Endodermal cell (in vitro differentiated cells): ENCODE data around the gene GPHB5. TPM values are rescaled to one million over a fixed set of nuclear protein-coding genes. Genes with fewer than 3 reads are reported as not detected.

Experiments used
- DNase-seq: peaks from one replicate; pipeline ENCODE4 v3.0.0-alpha.2; 2017
- H3K27ac ChIP-seq: 2 replicates; pipeline ENCODE4 v1.5.1; 2013; ENCODE audit warnings: mild to moderate bottlenecking, low read depth, low read length, moderate library complexity
- H3K27me3 ChIP-seq: 2 replicates; pipeline ENCODE4 v1.6.1; 2013; ENCODE audit warnings: mild to moderate bottlenecking, low read length, moderate library complexity; ENCODE audit not compliant: insufficient read depth, control insufficient read depth, poor library complexity, severe bottlenecking
- H3K36me3 ChIP-seq: 2 replicates; pipeline ENCODE4 v1.7.0; 2013; ENCODE audit warnings: mild to moderate bottlenecking, low read length, moderate library complexity; ENCODE audit not compliant: control insufficient read depth, insufficient read depth
- H3K4me1 ChIP-seq: one replicate; pipeline ENCODE4 v1.7.0; 2013; ENCODE audit warnings: low read length; ENCODE audit not compliant: control insufficient read depth, insufficient read depth
- H3K4me3 ChIP-seq: 2 replicates; pipeline ENCODE4 v1.5.1; 2013; ENCODE audit warnings: mild to moderate bottlenecking, low read length, moderate library complexity
- H3K9ac ChIP-seq: 2 replicates; pipeline ENCODE4 v1.6.1; 2013; ENCODE audit warnings: mild to moderate bottlenecking, low read length, moderate library complexity; ENCODE audit not compliant: poor library complexity, severe bottlenecking; ENCODE audit errors: extremely low read depth
- H3K9me3 ChIP-seq: 2 replicates; pipeline ENCODE4 v1.6.1; 2013; ENCODE audit warnings: mild to moderate bottlenecking, low read length, moderate library complexity; ENCODE audit not compliant: control insufficient read depth
- H3K27ac Mint-ChIP-seq: 2 replicates; pipeline ENCODE4 v1.8.0; 2020; ENCODE audit warnings: mixed read lengths
- H3K27me3 Mint-ChIP-seq: 2 replicates; pipeline ENCODE4 v1.8.0; 2021; ENCODE audit warnings: mild to moderate bottlenecking, mixed read lengths; ENCODE audit not compliant: insufficient read depth
- H3K36me3 Mint-ChIP-seq: 2 replicates; pipeline ENCODE4 v1.8.0; 2020; ENCODE audit warnings: low read depth, mixed read lengths
- H3K4me1 Mint-ChIP-seq: 2 replicates; pipeline ENCODE4 v1.8.0; 2020; ENCODE audit warnings: mixed read lengths
- H3K4me3 Mint-ChIP-seq: 2 replicates; pipeline ENCODE4 v1.8.0; 2020; ENCODE audit warnings: mild to moderate bottlenecking, moderate library complexity, mixed read lengths
- H3K9me3 Mint-ChIP-seq: 2 replicates; pipeline ENCODE4 v1.8.0; 2020; ENCODE audit warnings: mild to moderate bottlenecking, mixed read lengths
- CTCF ChIP-seq: fragments of 200-600 bp; sonication (generic); conservative IDR thresholded peaks from 2 replicates; pipeline ENCODE4 v1.5.0; 2021; ENCODE audit warnings: antibody characterized with exemption, mild to moderate bottlenecking
- WGBS, 2 experiments: methylation state at CpG; one replicate each; pipeline versions ENCODE4 v1.1.5 to v1.1.7; 2013; ENCODE audit warnings: missing lambda C conversion rate in 2 of 2, mixed read lengths in 1 of 2; ENCODE audit not compliant: insufficient coverage in 1 of 2, insufficient read length in 1 of 2; 5-methylcytosine and 5-hydroxymethylcytosine counted together
- long read RNA-seq, 4 experiments: library from polyadenylated mRNA in 2 of 4; library from RNA in 1 of 4; library from capped mRNA in 1 of 4; stranded (forward) in 3 of 4; unstranded in 1 of 4; transcript quantifications; one replicate each; pipeline ENCODE4 v2.0.0, GENCODE V29; 2020 to 2021; ENCODE audit warnings: inconsistent platforms in 1 of 4
- polyA plus RNA-seq, 2 experiments: library from polyadenylated mRNA; stranded (reverse); fragments of 50-300 nt; gene quantifications; one replicate each; pipeline ENCODE4 v1.2.3, GENCODE V29; 2013
- total RNA-seq, 2 donors: library from RNA; stranded (reverse); fragmentation: NEBNext Ultra II Directional in 1 of 2; extraction: Animal tissue kit (Norgen Biotek cat#: 25700) in 1 of 2; gene quantifications; 2 replicates in 1 of 2; 3 replicates in 1 of 2; pipeline ENCODE4 v1.2.1, GENCODE V29; 2021

The GPHB5 gene
- total RNA-seq, result not detected
- not detected for polyA plus RNA-seq (2013, experiment 1 of 2)
- polyA plus RNA-seq (2013, experiment 2 of 2), result not detected
- long read RNA-seq, experiment 1, result 0 reads
- long read RNA-seq, experiment 2, partial matches to known transcripts, result 0 of 1 reads
- long read RNA-seq, experiment 2, other reads (novel, unspliced or antisense), result 1 of 1 reads
- long read RNA-seq, experiment 3, result 0 reads
- long read RNA-seq, experiment 4, partial matches to known transcripts, result 0 of 1 reads
- long read RNA-seq, experiment 4, other reads (novel, unspliced or antisense), result 1 of 1 reads

- Mint-ChIP-seq H3K4me1 (peaks cover 12% of the 10 kb centered on the region), H3K9me3 (no peaks in the 10 kb centered on the region), H3K27me3 (no peaks in the 10 kb centered on the region), H3K27ac (no peak within 1 kb of the TSS), H3K4me3 (no peak within 1 kb of the TSS), H3K36me3 (no peaks in the 10 kb centered on the region)
- TF ChIP-seq CTCF, result no peak
- no peak within 1 kb of the TSS for H3K4me3 ChIP-seq
- DNase-seq, result no peak
- no peaks in the 10 kb centered on the region for H3K36me3 ChIP-seq
- no peak within 1 kb of the TSS for H3K9ac ChIP-seq
- H3K9me3 ChIP-seq, result no peaks in the 10 kb centered on the region
- no peaks in the 10 kb centered on the region for H3K27me3 ChIP-seq
- peaks cover 4% of the 10 kb centered on the region for H3K4me1 ChIP-seq
- H3K27ac ChIP-seq, result no peak within 1 kb of the TSS
These were observed at the start of gene GPHB5 for GRCh38 chr14:63318835-63319234. Gene GPHB5 (minus strand): TSS chr14:63318935. CDS start chr14:63317849, 1,086 bp downstream.

GRCh38 chr14:63367742-63368364 is 49.1 kb upstream of the GPHB5 start:
- H3K9me3 Mint-ChIP-seq, result peaks cover 38% of the 10 kb centered on the region
- H3K4me3 Mint-ChIP-seq, result no peak overlapping the region
- H3K4me3 ChIP-seq, result peak overlapping the region; percentile 47
- no peak overlapping the region for H3K9ac ChIP-seq
- DNase-seq, result no peak
- no peaks in the 10 kb centered on the region for H3K27me3 Mint-ChIP-seq
- peaks cover 58% of the 10 kb centered on the region for H3K9me3 ChIP-seq
- peaks cover 2% of the 10 kb centered on the region for H3K4me1 Mint-ChIP-seq
- no peak overlapping the region for H3K27ac ChIP-seq
- H3K27me3 ChIP-seq, result no peaks in the 10 kb centered on the region
- H3K36me3 Mint-ChIP-seq, result peaks cover 46% of the 10 kb centered on the region
- H3K27ac Mint-ChIP-seq, result no peak overlapping the region
- no peaks in the 10 kb centered on the region for H3K4me1 ChIP-seq
- H3K36me3 ChIP-seq, result peaks cover 16% of the 10 kb centered on the region
- peak; percentile 55 for TF ChIP-seq CTCF

GRCh38 chr14:63362389-63362819 is 43.7 kb upstream of the GPHB5 start:
- H3K4me1 ChIP-seq, result peaks cover 9% of the 10 kb centered on the region
- peaks cover 25% of the 10 kb centered on the region for H3K9me3 ChIP-seq
- no peaks in the 10 kb centered on the region for H3K27me3 ChIP-seq
- no peak overlapping the region for H3K27ac Mint-ChIP-seq
- H3K36me3 ChIP-seq, result peaks cover 3% of the 10 kb centered on the region
- peak; percentile 68 for DNase-seq
- no peak for TF ChIP-seq CTCF
- H3K4me1 Mint-ChIP-seq, result peaks cover 12% of the 10 kb centered on the region
- H3K9me3 Mint-ChIP-seq, result peaks cover 17% of the 10 kb centered on the region
- no peaks in the 10 kb centered on the region for H3K27me3 Mint-ChIP-seq
- no peak overlapping the region for H3K4me3 ChIP-seq
- H3K27ac ChIP-seq, result peak overlapping the region; percentile 1
- peaks cover 20% of the 10 kb centered on the region for H3K36me3 Mint-ChIP-seq
- 61 to 68% methylated on average over 8 of the region's 8 CpGs for WGBS, 2 experiments
- no peak overlapping the region for H3K9ac ChIP-seq
- H3K4me3 Mint-ChIP-seq, result no peak overlapping the region
